GM18508 (cell line): ENCODE results near the gene PCP4.
"Not testable (repeated sequence)": the region's sequence is repeated elsewhere in the genome, so short reads cannot be mapped to it uniquely, and the experiment has no call there.

Source experiments
- ATAC-seq: cut with Tn5 transposase; IDR thresholded peaks from one replicate; pipeline ENCODE4 v1.9.1; 2021; ENCODE audit warnings: moderate number of reproducible peaks; ENCODE audit not compliant: insufficient read depth, unreplicated experiment

The PCP4 gene

DNA sequence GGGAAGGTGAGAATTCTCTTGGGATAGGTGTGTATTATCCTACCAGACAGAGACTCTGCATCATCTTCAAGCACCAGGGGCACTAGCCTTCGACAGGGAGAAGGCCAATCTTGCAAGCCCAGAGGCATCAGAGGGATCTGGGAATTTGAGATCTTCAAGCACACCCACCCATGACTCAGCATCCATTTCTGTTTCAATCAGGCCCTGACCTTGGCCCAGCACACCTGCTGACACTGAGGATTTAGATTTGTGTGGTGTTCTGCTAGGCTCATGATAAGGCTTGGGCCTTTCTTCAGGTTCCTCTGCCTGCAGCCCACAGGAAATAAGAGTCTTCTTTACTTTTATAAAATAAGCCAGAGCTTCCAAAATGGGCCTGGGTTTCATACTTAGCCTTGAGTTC is 6.6 kb upstream of the PCP4 start:
- no peak for ATAC-seq

DNA sequence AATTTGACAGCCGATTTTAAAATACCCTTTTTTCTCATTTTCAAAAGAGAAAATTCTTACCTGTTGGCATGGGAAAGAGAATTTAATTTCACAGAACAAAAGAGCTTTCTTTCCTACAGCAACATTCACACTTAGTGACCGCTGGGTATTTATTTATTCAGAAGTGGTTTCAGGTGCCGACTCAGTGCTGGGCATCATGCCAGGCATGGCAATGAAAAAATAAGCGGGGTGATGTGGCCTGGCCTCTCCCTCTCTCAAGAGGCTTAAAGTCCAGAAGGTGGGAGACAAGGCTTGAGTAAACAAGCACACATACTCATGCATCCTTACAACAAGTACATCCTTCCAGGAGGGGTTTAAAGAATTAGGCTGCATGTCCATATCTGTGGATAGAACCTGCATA is 4.1 kb upstream of the PCP4 start:
- no peak for ATAC-seq

DNA sequence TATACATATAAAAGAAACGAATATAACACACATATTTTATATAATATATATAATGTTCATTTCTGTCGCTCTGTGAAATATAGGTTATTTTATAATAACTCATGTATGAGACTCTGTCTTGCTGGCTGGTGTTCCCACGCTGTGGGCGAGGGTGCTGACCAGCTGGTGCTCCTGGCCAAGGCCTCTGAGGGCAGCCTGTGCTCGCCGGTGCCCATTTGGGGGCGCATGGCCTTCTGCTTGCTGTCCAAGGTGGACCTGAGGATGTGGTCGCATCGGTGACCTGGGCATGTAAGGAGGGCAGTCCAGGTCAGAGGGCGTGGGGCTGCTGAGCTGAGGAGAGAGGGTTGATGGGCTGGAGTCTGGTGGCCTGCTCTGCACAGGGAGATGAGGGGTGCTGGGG is 1.1 kb upstream of the PCP4 start:
- no peak for ATAC-seq

DNA sequence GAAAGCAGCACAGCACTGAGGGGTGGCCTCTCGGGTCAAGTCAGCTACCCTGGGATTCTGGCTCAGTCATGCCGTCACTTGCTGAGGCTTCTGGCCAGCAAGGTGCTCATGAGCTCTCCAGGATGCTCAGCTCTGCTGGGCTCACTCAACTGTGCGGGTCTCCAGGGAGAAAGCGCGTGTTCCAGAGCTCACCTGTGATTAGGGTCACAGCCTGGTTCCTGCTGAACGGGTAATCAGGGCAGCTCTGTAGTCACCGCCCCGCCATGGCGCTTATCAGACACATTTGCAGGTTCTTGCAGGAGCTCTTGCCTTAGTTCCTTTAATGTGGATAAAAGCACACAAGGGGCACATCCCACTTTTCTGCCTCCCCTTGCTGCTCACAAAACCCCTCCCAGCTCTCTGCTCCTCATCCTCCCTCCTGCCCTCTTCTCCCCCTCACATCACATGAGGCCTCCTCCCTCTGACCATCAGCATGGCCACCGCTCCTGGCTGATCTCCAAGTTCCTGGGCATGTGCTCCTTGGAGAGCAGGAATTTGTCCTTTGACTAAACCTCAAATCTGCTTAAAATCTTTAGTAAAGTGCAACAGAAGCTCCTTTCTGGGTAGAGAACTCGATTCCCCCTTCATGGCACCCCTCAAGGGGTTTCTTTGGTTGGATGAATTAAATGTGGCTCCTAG is 2.0 kb downstream of the PCP4 start:
- no peak for ATAC-seq

DNA sequence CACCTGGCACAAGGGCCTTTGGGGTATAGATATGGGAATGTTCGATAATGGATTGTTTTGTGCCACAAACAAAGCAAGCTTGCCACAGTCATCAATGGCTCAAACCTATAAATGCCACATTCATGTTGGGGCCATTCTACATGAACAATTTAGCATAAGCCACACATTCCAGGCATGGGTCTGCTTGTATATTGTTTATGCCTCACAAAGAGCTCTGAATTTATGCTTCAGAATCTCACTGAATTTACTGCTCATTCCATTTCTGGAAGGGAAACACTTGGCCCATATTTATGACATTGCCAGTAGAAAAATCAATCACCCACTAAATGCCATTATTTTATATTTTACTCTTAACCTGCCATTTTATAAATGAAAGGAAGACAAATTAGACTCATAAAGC is 6.4 kb downstream of the PCP4 start:
- no peak for ATAC-seq

DNA sequence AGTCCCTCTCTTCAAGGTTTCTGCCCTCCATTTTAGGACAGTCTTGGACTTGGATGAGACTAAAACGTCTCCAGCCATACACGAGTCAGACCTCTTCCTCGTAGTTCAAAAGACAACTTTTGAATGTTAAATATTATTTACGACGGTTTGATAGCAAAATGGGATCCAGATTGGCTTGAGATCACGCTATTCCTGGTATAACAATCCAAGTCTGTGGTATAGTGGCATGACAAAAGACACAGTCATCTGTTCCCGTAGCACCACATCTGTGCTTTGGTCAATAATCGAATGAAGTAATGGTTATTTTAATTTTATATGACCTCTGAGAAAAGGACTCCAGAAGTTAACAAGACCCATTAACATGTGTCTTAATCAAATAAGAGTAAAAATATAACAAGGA is 7.0 kb downstream of the PCP4 start:
- ATAC-seq: no peak

DNA sequence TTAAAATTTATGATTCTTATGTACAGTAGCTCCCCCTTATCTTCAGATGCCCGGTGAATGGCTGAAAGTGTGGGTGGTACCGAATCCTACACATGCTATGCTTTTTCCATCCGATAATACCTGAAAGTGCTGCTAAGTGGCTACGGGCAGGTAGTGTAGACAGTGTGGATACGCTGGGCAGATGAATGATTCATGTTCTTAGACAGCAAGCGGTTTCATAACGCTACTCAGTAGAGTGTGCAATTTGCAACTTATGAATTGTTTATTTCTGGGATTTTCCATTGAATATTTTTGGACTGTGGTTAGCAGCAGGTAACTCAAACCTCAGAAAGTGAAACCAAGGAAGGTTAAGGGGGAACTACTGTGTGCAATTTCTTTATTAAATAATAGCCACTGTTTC is 7.5 kb downstream of the PCP4 start:
- no peak for ATAC-seq

DNA sequence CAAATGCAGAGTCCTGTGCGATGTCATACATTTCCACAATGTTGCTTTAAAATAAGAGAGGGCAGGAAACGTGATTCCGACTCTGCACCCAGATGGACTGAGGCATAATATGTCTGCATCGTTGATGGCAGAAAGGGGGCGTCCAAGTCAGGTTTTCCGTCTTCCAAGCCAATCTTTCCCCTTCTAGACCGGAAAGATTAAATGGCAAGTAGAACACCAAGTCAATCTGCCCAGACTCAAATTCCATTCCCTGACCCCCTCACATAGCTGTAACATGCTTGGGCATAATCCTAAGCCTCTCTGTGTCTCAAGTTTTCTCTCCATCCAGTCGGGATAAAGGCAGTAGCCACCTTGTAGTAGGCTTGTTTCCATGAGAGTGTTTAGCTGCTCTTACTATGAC is 14.4 kb downstream of the PCP4 start:
- ATAC-seq: no peak

DNA sequence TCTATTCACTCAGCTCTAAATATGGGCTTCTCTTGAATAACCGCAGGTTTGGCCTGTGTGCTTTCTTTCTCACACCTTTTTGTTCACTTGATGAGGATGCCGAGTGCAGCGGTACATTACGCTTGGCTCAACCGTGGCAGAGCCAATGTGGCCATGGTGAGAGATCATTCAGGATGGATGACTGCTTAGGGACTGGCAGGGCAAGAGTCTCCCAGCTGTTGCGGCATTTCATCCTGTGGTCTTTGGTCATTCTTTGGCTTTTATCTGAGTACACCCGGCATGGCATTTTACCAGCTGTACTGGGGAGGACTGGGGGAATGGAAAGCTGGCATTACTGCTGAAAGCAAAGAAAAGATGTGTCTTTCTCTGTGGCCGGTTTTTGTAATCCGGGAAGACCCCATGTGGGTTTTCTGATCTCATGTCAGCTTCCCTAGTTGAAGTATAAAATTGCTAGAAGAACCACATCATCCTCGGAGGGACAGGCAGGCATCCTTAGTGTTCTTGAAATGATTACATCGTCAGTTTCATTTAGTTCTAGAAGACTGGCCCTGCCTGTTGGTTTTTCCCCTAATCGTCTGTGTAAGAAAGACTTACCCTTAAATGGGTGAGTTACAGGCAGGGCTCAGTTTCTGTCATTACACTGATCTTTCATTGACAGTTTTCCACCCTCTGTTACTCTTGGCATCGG is 15.1 kb downstream of the PCP4 start:
- ATAC-seq: no peak

DNA sequence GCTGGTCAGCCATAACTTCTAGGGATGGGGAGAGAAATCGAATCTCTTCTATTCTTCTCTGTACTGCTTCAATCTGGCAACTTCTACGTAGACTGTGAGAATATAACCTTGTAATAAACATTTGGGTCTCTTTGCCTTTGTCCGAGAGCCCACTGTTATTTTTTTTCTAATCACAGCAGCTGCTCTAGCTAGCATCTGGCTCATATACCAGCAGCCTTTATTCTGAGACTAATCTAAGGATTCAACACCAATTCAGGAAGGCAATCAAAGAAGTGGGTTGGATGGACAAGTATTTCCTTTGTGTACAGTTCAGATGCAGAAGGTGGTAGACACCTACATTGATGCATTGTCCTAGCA is 15.6 kb downstream of the PCP4 start:
- ATAC-seq: no peak

DNA sequence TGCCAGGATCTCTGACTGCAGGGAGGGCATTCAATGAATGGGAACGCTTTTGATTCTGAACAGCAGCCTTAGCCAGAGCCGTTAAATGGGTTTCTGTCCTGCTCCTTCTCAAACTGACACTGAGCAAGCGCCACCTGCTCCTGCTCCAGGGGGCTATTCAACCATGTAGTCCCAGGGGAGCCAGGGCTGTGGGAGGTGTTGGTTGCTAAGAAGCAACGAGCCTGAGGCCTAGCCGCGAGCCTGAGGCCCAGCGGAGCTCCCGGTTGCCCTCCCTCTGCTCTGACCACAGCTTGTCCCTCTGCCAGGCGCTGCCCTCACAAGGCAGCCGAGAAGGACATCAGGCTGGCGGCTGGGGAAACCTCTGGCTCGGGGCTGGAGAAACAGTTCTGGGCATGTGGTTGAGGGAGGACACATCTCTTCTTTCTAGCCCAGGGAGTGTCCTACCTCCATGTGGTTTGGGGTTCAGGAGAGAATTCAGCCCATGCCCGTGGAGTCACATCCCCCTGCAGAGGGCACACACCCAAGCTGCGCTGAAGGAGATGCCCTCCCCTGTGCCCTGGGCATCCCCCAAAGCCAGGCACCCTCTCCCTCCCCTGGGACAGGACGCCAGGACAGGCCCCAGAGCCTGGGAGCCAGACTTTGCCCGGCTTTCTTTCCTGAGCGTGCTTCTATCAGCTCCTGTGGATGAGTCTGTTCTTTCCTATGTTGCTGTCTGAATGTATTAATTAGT is 18.0 kb downstream of the PCP4 start:
- ATAC-seq: no peak

DNA sequence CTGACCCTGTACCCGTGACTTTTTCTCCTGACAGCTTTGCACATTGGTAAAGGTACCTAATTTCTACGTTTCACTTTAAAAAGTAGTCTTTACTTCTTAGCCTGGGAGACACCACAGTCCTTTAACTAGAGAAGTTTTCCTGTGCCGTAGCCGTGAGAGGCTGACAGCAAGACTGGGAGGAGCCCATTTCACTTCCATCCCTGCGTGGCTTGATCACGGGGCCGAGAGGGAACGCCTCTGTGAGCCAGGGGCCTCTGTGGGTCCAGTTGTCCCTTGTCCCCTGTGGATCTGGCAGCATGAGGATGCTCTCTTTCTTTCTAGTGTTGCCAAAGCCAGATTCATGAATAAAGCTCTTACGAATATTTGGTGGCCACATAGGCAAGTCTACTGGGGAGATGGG is 21.6 kb downstream of the PCP4 start:
- ATAC-seq: no peak

DNA sequence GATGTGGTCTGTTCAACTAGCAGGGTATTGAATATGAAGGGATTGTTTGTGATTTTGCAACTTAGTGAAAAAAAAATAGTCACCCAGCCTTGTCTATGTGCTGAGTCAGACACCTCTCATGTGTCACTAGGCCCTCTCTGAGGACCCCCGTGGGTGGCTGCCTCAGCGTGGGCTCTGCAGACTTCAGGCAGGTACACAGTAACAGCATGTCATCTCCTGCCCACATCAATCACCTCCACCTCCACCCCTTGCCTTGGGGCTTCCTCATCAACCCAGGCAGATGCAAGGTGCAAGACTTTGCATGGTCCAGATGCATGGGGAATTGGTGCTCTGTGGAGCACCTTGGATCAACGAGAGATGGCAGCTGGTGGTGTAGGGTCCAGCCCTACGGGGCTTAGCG is 23.9 kb downstream of the PCP4 start:
- no peak for ATAC-seq

DNA sequence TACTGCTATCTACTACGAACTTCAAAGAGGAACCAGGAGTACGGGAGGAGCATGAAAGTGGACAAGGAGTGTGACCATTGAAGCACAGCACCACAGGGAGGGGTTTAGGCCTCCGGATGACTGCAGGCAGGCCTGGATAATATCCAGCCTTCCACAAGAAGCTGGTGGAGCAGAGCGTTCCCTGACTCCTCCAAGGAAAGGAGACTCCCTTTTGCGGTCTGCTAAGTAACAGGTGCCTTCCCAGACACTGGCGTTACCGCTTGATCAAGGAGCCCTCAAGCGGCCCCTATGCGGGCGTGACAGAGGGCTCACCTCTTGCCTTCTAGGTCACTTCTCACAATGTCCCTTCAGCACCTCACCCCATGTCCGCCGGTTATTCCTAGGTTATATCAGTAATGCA is 24.6 kb downstream of the PCP4 start:
- ATAC-seq: not testable (repeated sequence)

DNA sequence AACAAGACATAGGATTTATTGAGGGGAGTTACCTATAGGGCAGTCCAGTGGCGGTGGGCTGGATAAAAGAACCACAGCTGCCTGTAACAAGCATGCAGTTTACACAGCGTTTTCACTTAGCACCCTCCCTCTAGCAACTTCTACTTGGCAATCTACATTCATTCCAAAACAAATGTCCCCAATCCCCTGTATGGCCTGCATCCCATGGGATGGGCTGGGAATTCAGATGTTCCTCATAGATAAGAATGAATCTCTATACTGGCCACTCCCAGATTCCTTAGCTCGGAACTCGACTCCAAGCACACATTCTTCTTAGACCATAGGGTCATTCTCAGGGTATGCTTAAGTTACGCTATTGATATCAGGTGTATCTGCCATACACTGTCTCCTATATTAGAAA is 33.3 kb downstream of the PCP4 start:
- no peak for ATAC-seq

DNA sequence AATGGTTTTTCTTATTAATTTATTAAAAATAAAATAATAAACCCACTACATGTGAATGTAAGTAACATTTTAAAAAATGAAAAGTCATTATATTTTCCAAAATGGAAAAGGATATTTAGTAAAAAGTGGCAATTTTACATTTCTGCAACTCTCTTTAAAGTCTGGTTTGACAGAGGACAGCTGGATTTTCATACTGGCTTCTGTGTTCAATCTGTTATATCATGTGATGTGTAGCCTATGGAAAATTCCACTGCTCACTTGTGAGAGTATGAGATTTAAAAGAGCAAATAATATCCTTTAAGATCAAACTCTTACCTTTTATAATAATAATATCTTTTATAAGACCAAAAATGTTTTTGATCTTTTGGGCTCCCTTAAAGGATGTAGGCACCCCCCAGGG is 33.7 kb downstream of the PCP4 start:
- no peak for ATAC-seq

DNA sequence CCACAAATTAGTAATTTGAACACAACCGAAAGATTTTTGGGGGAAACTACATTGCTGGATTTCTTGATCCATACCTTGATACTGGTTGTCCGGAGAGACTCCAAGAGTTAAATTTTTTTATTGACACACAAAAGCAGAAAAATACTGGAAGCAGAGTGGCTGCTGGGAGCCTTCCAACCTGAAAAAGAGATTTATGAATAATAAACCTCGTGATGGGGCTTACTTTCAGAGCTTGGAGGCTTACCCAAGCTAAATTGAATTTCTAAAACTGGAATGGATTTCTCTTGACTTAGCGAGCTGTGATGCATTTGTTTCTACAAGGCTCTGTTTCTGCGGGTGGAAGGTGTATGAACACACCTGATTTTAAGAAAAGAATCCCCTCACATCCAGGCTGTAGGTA is 35.7 kb downstream of the PCP4 start:
- ATAC-seq: no peak

DNA sequence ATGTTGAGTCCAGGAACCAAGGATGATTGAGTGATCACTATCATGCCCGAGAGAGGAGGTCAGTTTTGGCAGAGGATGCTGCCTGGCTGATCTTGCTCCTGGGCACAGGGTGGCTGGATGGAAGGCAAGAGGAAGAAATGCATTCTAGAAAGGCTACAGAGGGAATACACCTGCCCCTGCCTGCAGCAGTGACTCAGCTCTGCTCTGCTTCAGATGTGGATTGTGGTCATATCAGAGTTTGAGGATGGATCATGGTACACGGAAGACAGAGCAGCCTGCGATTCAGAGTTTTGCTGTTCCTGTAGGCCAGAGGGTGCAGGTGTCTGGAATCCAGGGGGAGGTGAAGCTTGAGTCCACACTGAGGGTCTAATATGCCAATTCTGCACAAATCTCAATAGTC is 37.2 kb downstream of the PCP4 start:
- ATAC-seq: no peak

DNA sequence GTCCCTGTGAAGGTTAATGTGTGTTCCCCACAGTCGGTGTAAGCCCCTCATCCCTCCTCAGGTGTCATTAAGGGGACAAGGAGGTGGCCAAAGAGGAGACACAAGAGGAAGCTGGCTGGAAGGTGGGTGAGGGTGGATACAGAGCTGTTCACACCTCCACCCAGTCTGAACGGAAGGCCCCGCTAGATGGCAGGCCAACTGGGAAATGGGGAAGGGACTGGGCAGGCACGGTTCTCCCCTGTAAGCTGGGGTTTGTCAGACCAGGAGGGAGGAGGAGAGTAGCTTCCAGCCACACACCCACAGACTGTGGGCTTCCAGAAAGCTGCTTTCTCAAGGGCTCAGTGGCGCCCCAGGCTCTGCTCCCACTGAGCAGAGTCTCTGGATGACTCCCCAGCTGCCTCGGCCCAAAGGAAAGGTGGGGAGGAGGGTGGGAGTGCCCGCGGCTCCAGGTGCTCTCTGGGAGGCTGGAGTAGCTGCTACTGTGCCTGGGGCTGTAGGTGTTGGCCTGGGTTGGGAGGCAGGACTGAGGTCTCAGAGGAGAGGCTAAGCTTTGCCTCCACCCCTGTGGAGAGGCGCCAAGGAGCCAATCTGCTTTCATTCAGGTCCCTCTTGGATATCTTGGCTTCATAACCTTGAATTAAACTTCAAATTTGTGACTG is 41.2 kb downstream of the PCP4 start:
- ATAC-seq: no peak

DNA sequence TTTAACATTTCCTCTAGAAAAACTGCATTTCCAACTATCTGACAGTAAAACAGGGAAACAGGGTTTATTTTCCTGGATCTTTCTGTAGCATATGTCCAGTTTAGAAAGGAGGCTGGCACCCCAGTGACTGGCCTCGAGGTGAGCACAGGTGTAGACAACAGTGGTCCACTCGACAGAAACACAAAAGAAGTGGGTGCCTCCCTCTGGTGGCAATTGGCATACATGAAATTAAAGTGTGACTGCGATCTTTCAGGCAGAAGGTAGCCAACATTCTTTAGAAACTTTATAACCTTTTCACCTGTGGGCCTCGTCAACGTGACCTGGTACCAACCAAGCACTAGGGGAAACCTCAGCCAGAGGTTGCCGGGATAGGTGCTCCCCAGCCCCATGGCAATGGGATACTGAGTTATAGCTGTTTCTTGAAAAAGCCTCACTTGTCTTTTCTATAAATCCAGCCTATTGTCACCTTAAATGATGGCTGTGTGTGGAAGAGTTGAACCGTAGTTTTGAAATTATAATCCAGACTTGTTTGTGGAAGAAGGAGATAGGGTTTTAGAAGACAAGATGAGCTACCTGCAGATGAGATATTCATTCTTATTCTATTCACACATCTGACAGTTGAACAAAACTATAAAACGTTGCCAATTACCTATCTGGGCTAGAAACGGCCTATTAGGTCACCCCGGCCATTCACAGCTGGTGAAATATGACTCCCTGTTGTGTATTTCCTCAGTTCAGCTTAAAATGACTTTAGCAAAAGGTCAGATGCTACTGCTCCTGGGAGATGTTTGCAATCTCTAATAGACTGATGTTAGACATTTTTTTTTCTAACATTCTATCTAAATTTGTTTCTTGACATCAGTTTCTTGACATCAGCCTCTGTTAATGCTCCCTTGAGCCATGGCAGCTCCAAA is 44.3 kb downstream of the PCP4 start:
- ATAC-seq: no peak
